Measurements from ENCODE around the gene CC2D2A.
"Not testable (repeated sequence)": the region's sequence is repeated elsewhere in the genome, so short reads cannot be mapped to it uniquely, and the experiment has no call there.

The CC2D2A gene

DNA sequence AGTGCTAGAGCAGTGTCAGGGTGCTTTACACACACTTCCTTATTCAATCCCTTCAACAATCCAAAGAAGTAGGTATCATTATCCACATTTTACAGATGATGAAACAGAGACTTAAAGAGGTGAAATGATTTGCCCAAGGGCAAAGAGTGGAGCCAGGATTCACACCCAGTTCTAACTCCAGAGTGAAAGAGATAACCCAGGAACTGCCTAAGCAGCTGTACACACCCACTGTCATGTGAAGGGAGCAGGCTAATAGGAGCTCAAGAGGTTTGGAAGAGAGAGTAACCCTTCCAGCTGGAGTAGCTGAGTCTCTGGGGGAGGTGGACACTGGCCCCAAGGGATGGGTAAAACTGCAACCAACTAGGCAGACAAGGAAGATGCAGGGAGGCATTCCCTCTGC, 92.9 kb downstream of the CC2D2A start:
- DNase-seq, result no peak

DNA sequence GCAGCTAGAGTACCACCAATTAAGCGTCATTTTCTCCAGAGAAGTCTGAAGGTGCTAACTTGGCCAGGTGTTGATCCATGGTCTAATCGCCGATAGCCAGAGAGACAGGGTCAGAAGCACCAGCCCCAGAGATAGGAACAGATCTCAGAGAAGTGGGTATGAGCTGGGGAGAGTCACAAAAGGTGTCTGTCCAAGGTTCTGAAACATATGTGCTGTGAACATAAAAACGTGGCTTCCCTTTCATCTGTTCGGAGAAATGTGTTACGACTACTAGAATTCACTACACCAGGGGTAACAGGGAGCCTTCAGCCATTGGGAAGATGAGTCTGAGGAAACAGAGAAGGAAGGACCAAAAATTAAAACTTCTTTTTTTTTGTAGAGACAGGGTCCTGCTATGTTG, 94.2 kb downstream of the CC2D2A start:
- no peak for DNase-seq

DNA sequence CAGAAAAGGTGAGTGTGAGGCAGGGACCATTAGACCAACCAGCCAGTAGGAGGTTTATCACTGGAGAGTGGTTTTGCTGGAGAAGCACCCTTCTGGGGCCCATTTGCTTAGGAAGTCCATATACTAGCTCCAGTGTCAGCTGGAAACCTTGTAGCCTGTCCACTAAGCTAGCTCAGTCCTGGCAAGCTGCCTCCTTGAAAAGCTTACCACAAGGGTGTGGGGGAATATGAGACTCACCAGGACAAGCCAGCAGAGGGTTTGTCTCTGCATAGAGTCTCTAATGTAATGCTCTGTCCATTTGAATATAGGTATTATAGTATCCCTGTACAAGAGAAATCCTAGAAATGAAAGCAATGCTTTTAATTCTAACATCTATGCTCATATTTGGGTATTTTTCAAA, 99.1 kb downstream of the CC2D2A start:
- DNase-seq, result no peak

DNA sequence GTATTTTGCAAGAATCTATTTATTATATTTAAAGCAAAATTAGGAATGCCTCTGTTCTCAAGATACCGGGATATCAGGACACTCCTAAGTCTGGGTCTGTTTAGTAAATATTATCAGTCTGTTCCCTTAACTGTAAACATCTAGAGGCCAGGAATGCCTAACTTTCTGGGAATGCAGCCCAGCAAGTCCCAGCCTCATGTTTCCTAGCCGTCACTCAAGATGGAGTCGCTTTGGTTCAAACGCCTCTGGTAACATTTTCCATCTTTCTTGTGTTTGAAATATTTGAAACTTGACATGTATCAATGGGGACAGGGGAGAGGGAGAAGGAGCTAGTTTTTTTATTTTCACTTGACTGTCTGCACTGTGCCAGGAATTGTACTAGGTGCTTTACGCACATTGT, 100.1 kb downstream of the CC2D2A start:
- no peak for DNase-seq

DNA sequence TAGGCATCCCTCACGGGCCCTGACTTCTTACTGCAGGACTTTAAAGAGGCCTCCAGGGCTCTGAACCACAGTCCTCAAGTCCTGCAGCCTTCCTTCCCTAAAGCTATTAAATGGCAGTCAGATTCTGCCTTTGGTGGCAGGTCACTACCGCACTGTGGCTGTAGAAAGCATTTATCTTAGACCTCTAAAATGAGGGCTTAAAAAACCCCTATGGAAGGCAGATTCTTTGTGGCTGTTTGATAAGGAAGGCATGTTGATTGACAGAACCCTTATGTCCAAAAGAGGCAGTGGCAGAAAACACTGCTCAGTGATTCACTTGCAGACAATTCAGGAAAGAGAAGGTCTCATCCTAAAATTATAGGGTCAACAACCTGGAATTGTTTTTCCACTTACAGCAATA, 106.3 kb downstream of the CC2D2A start:
- no peak for DNase-seq

DNA sequence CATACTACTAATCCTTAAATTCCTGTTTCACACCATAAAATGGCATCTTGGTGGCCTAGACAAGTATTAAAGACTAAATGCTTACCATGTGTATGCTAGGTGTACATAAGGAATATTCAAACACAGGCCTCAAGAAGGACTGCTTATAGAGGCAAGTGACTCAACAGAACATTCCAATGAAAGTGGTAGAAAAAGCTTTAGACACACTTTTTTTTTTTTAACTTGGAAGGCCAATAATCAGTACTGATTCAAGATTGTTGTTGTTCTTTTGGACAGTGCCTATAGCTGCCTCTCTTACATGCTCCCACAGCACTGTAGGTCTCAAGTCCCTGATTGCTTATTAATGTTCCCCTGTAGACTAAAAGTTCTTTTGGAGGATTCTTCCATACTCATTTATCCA, 107.8 kb downstream of the CC2D2A start:
- no peak for DNase-seq

DNA sequence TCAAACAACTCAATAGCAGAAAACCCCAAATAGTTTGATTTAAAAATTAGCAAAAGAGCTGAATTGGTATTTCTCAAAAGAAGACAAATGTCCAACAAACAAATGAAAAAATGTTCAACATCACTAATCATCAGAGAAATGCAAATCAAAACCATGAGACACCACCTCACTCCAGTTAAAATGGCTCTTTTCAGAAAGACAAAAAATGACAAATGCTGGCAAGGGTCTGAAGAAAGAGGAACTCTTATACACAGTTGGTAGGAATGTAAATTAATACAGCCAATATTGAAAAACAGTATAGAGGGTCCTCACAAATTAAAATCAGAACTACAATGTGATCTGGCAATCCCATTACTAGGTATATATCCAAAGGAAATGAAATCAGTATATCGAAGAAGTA, 115.1 kb downstream of the CC2D2A start:
- DNase-seq, result no peak

DNA sequence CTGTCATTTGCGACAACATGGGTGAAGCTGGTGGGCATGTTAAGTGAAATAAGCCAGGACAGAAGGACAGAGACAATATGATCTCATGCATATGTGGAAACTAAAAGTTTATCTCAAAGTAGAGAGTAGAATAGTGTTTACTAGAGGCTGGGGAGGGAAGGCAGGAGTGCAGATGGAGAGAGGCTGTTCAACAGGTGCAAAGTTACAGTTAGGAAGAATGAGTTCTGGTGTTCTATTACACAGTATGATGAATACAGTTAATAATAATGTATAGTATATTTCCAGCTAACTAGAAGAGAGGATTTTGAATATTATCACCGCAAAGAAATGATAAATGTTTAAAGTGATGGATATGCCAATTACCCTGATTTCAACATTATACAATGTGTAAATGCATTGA, 115.6 kb downstream of the CC2D2A start:
- no peak for DNase-seq

DNA sequence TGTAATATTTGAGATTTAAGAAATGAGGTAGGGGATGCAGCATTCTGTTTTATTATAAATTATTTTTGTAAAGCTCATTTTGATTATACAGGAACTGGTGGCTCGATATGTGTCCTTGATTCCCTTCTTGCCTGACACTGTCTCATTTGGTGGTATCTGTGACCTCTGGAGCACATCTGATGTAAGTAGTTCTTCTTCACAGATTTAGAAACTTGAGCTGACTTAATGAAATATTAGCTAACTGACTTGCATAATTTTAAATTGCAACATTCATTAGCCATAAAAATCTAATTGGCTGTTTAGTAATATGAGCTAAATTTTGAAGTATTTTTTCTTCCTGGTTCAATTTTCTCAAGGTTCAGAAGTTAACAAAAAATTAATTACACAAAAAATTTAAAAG, 116.4 kb downstream of the CC2D2A start:
- no peak for DNase-seq

DNA sequence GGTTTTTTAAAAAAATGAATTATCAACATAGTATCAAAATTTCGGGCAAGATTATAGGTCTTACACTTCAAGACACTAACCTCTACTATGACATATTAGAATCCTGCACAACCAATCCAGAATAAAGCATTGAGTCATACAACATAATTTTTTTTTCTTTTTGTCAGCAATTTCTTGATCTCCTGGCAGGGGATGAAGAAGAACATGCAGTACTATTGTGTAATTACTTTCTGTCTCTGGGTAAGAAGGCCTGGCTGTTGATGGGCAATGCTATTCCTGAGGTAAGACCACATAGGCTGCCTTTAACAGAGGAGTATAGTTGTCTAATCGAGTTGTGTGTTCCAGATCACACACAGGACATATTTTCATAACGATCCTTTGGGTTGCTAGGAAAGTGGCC, 118.0 kb downstream of the CC2D2A start:
- DNase-seq, result no peak

DNA sequence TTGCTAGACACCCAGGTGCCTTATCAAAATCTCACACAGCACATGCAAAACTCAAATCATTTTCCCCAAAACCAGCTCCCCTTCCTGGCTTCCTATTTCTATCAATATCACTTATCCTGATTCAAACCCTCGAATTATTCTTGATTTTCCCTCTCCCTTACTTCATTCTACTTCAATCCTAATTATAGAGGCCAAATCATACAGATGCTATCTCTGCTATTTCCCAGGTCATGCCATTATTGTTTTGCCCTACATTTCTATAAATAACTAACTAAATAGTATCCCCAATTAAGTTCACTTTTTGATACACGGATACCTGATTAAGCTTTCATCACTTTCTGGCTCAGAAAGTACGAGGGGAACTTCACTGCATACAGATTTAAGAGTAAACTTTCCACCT, 123.1 kb downstream of the CC2D2A start:
- DNase-seq, result no peak

DNA sequence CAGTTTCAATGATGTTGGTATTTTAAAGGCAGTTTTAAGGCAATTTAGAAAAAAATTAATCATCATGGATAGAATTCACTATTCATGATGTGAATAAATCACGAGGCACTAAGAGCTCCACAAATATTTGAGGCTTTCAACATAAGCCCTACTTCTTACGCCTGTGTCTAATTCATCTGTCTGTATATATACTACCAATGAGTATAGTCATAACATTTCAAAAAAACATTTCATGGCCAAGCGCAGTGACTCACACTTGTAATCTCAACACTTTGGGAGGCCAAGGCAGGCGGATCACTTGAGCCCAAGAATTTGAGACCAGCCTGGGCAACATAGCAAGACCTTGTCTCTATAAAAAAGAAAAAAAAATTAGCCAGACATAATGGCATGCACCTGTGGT, 129.0 kb downstream of the CC2D2A start:
- DNase-seq, result no peak

DNA sequence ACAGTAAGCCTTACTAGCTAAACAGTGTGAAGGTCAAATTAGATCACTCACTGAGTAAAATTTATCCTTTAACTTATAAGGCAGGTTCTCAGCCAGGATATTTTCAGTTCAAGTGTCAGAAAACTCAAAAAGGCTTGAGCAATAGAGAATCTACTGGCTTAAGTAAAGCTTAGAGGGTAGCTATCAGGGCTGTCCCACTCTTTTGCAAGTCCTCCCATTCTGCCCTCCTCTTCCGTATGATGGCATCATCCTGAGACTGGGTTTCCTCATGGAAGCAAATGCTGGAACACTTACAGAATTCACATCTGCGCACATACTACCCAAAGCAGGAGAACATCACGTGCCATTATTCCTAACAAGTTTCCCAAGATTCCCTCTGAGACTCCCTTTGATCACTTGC, 130.5 kb downstream of the CC2D2A start:
- no peak for DNase-seq

DNA sequence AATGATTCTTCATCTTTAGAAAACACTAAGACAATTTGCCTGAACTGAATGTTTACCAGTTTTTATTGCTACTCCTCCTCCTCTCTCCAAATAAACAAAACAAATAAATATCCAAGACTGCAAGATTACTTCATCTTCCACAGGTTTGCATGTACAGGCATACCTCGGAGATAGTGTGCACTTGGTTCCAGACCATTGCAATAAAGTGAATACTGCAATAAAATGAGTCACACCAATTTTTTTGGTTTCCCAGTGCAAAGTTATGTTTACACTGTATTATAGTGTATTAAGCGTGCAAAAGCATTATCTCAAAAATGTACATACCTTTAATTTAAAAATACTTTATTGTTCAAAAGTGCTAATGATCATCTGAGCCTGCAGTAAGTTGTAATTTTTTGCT, 132.2 kb downstream of the CC2D2A start:
- DNase-seq, result no peak

DNA sequence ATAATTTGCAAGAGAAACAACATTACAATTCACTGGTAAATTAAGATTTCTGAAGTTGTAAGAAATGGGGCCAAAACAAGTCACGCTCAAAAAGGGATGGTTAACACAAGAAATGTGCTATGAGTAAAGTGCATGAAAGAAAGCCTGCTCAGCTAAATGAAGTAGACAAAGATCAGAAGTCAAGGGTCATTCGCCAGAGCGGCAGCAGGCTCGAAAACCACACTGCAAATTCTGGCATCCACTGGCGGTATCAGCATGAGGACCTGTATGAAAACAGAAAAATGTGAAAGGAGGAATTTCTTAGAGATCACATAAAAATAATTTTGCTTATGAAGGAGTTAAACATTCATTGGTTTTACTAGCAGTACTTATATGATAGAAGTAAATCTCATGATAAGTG, 135.9 kb downstream of the CC2D2A start:
- DNase-seq, result no peak

DNA sequence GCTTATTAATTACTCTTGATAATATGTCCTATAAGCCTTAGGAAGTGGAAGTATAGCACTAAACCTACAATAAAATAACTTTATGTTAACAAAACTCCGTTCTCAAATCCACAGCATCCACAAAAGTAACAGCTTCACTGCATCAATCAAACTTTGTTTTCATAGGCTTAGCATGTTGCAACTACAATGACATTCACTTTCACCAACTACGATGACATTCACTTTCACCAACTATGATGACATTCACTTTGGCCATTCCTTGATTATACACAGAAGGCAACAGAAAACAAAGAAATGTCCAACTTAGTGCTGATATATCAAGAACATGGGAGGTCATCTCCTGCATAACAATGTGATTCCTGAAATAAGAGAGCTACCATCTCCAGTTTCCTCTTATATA, 141.2 kb downstream of the CC2D2A start:
- DNase-seq, result no peak

DNA sequence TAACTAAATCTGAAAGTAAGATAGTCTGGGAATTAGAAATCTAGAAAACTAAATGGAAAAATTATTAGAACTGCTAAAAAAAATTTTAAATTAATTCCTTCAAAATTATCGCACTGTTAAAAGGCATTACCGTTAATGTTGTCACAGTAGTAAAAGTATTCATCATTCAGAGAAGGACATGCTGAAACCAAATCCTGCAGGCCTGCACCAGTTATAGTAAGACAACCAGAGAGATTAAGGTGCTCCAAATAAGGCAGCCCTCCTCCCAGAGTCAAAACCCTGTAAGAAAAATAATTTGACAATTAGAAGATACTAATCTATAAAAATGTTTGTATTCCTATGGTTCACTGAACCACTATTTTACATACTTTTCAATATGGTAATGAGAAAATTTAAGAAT, 142.5 kb downstream of the CC2D2A start:
- DNase-seq, result no peak

DNA sequence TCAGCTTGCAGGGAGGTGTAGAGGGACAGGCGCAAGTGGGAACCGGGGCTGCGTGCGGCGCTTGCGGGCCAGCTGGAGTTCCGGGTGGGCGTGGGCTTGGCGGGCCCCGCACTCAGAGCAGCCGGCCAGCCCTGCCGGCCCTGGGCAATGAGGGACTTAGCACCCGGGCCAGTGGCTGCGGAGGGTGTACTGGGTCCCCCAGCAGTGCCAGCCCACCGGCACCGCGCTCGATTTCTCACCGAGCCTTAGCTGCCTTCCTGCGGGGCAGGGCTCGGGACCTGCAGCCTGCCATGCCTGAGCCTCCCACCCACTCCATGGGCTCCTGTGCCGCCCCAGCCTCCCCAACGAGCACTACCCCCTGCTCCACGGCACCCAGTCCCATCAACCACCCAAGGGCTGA, 145.2 kb downstream of the CC2D2A start:
- not testable (repeated sequence) for DNase-seq

DNA sequence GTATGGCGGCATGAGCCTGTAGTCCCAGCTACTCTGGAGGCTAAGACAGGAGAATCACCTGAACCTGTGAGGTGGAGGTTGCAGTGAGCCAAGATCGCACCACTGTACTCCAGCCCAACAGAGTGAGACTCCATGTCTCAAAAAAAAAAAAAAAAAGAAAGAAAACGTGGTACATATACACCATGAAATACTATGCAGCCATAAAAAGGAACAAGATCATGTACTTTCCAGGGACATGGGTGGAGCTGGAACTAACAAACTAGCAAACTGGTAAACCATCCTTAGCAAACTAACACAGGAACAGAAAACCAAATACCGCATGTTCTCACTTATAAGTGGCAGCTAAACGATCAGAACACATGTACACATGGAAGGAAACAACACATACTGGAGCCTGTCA, 147.7 kb downstream of the CC2D2A start:
- DNase-seq, result not testable (repeated sequence)

DNA sequence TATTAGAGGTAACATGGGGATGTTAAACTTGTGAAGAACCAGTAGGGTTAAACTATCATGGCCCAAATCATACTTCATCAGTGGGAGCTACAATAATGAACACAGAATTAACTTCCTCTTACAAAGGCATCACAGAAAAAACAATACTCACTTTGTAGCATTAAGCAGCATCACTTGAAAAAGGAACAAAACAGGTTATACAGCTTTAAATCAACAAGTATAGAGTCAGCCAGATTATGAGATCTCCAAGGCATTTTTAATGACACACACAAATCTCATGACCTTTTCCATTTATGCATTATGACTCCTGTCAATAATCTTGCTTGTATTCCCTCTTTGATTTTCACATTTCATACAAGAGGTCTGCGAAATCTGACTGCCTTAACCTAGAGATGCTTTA, 167.1 kb downstream of the CC2D2A start:
- no peak for DNase-seq

DNA sequence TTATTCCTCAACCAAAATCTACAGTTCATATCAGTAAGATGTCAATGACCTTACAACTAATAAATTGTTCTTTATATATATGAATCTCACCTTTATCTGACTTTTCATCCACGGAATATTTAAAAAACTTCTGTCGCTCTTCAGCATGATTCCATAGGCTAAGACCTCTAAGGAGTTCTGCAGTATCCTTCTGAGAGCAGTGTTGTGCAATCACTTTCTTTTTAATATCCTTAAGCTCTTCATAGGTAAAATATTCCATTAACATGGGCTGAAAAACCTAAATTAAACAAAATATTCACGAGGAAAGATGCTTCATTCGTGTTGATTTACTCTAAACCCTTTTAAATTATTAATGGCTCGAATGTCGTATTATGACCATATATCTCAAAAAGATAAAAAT, 168.7 kb downstream of the CC2D2A start:
- DNase-seq, result no peak

DNA sequence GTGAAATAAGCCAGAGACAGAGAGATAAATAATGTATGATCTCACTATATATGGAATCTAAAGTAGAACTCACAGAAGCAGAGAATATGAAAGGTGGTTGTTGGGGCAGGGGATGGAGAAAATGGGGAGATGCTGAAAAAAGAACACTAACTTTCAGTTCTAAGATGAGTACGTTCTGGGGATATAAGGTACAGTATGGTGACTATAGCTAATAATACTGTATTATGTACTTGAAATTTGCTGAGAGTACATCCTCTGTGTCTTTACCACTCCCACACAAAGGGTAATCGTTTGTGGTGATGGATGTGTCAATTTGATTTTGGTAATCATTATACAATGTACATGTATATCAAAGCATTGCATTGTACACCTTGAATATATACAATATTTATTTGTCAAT, 178.9 kb downstream of the CC2D2A start:
- no peak for DNase-seq

DNA sequence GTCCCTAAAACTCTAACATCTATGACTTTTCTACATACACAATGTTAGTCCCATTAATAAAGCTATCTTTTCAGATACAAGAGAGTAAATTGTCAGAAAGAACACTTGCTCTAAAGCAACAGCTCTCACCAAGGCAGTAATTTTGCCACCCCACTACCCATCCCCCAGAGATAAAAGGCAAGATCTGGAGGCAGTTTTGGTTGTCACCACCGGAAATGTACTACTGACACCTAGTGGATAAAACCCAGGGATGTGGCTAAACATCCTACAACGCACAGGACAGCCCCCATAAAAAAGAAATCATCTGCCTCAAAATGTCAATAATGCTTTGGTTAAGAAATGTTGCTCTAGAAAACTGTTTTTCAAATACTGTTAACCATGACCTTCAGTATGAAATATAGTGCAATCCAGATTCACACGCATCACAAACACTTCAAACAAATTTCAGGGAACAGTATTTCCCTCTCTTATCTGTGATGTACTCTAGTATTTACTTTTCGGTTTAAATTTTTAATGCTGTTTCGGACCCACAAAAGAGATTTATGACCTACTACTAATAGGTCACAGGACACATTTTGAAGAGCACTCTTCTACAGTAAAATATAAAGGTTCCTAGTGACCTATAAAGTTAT, 180.3 kb downstream of the CC2D2A start:
- DNase-seq, result peak; percentile 10
